HG02885 (cell line): ENCODE data around the gene RARG.

ENCODE experiments used
- ATAC-seq: cut with Tn5 transposase; IDR thresholded peaks from one replicate; pipeline ENCODE4 v1.9.1; 2021; ENCODE audit warnings: mild to moderate bottlenecking; ENCODE audit not compliant: unreplicated experiment, poor library complexity

RARG gene

GRCh38 chr12:53231921-53232645 is at the start of gene RARG:
TSS of gene RARG (minus strand) at chr12:53232209. CDS start at chr12:53227545, 4,664 bp downstream.
- no peak for ATAC-seq

DNA sequence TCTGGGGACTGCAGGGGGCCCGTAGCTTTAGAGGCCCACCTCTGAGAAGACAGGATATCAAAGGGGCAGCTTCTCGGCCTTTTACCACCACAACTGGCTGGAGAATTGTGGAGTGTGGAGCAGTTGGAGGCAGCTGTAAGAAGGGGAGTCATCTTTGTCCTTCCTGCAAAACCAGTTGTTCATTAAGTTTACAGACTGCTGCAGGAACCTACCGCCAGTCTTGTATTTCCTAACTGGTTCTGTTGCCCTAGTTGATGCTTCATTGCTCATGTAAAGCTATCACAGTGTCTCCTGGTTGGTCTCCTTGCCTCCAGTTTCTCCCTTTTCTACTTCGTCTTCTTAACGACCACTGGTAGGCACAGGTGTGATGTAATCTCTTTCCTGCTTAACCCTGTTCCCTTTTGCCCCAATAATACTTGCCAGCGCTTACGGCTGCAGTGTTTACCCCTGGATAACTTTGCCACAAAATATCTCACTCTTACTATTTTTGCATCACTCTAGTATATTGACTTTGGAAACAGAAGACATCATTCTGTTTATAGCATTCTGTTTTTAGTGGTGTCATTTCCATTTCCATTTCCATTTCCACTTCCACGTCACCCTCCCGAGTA is 48.0 kb upstream of the RARG start:
- ATAC-seq, result no peak

DNA sequence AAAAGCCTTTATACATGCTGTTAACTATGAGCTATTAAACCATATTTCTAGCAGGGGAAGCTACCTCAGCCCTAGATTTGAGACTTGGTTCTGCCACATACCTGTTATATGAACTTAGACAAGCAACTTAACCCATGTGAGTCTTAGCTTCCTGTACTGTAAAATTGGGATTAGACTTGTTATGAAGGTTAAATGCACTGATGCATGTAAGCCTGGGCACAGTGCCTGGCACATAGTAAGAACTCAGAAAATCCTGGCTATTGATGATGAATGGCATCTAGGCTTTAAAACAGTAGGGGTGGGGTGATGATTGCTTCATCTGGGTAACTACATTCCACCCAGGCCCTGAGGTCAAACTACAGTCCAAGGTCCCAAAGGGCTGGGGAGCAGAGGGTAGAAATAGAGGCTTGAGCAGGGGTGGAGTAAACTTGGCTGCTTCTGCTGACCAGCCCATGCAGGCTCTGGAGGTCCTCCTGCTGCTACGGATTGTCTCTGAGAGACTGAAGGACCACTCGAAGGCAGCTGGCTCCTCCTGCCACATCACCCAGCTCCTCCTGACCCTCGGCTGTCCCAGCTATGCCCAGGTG is 47.4 kb upstream of the RARG start:
- no peak for ATAC-seq

GRCh38 chr12:53277981-53278380 is 46.0 kb upstream of the RARG start:
- ATAC-seq, result no peak

DNA sequence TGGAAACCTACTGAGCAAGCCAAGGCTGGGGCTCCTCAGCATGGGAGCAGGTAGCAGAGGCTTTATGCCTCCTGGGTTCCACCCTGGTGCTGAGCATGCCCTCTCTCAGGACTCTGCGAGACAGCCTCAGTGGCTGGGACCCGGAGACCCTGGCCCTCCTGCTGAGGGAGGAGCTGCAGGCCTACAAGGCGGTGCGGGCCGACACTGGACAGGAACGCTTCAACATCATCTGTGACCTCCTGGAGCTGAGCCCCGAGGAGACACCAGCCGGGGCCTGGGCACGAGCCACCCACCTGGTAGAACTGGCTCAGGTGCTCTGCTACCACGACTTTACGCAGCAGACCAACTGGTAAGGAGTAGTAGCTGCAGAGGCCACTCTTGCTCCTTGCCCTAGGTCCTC is 44.5 kb upstream of the RARG start:
- ATAC-seq, result no peak

DNA sequence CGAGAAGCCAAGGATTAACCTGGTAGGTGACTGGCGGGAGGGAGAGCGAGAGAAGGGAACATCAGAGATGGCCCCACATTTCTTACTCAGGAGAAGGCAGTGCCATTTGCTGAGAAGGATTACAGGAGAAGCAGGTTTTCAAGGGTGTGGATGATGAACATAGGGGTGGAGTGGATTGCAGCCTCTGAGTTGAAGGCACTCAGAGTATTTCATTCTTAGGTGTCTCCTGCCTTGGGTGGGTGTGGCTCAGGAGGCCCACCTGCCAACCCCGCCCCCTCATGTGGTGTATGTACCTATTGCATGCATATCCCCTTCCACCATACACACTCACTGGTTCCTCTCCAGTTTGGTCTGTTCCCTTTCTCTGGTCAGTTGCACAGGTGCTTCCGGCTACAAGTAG is 42.4 kb upstream of the RARG start:
- no peak for ATAC-seq

DNA sequence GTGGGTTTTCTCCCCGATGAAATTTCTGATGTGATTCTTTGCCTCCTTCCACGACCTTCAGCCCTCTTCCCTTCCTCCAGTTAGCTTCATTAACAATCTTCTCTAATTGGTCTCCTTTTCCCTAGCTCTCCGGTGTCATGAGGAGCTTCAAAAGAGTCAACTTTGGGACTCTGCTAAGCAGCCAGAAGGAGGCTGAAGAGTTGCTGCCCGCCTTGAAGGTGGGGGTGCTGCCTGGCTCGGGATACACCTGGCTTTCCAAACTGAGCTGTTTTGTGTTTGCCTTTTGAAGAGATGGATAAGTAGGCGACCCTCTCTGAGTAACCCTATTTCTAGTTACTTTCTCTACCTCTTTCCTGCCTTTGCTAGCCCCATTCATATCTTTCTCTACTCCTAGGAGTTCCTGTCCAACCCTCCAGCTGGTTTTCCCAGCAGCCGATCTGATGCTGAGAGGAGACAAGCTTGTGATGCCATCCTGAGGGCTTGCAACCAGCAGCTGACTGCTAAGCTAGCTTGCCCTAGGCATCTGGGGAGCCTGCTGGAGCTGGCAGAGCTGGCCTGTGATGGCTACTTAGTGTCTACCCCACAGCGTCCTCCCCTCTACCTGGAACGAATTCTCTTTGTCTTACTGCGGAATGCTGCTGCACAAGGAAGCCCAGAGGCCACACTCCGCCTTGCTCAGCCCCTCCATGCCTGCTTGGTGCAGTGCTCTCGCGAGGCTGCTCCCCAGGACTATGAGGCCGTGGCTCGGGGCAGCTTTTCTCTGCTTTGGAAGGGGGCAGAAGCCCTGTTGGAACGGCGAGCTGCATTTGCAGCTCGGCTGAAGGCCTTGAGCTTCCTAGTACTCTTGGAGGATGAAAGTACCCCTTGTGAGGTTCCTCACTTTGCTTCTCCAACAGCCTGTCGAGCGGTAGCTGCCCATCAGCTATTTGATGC is 36.9 kb upstream of the RARG start:
- ATAC-seq, result peak; percentile 4

DNA sequence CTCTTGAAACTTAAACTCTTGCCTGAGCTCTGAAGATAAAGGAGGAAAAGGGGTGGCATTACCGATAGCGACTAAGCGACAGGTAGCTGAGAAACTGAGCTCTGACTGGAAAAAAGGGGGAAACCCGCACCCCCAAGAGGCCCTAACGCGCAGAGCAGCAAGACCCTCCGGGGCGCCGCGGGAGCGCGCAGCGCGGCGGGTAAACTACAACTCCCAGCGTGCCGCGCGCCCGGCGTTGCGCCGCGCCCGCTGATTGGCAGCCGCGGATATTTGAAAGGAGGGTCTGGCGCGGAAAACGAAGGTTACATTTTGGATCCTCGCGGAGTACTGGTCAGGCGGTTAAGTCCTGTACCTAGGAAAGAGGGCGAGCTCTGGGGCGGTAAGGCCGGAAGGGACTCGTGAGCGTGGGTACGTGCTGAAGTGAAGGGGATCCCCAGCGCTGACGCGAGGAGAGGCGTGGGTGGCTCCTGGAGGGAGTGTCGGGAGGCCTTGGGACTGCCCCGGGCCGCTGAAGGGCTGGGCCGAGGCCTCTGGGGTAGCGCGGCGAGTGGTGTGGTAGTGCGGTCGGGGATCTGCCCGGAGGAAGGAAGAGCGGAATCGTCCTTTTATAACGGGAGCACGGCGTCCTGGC is 36.1 kb upstream of the RARG start, which contains the start of gene ESPL1:
Gene ESPL1, plus strand, starts transcription at position 301 of the 631 bp plus-strand sequence. CDS start 468 bp downstream, outside the sequence.
- peak; percentile 84 for ATAC-seq

- peak; percentile 21 for ATAC-seq
Observed at GRCh38 chr12:53267306-53267998, 35.4 kb upstream of the RARG start.

DNA sequence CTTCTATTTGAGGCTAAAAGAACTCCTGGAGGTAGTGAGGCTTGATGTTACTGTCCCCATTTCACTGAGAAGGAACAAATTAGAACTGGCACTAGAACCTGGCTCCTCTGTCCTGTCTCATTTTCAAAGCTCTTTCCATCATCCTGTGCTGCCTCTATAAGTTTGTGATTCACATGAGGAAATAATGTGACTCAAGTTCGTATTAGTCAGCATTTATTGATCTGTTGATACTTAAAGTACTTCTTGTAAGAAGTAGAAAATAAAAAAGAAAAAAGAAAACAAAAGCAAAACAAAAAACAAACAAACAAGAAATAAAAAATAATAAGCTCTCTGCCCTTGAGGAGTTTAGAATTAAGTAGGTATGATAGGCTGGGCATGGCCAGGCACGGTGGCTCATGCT is 33.8 kb upstream of the RARG start:
- ATAC-seq, result no peak

DNA sequence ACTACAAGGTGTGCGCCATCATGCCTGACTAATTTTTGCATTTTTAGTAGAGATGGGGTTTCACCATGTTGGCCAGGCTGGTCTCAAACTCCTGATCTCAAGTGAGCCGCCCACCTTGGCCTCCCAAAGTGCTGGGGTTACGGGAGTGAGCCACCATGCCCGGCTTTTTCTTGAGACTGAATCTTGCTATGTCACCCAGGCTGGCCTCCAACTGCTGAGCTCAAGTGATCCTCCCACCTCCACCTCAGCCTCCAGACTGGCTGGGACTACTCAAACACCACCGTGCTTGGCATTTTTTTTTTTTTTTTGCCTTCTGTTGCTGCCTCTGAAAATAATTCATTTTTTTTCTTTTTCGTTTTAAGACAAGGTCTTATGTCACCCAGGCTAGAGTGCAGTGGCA is 27.9 kb upstream of the RARG start:
- no peak for ATAC-seq

DNA sequence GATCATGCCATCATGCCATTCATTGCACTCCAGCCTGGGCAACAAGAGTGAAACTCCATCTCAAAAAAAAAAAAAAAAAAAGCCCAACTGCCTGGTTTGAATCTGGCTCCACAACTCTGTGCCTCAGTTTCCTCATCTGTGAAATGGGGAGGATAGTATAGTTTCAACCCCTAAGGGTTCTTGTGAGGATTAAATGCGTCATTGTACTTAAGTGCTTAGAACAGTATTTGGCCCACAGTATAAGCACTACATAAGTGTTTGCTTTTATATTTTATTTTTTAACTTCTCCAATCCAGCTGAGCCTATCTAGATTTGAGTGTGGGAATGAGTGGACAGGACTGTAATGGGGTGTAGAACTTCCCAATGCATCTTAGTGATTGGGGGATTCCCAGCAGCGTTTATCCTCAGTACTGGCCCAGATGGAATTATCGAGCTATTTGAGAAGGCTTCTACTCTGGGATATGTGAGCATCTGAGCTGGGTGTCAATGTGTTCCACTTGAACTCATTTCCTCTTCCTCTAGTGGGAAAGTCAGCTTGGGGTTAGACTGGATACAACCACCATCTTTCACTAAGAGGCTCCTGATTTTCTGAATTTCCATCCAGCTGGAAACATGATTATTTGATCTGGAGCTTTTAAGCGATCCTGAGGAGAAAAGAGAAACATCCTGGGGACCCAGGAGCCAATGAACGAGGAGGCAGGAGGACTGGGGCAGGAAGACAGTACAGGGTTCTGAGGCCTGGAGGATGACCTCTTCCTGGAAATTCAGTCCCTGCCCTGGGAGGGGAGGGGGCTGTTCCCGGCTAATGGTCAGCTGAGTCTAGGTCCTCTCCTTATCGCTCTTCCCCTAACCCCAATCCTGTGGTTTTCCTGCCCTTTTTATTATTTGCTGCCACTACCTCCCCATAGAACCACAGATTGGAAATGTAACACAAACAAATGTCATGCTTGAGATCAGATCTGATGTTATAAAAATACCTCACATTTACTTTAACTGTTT is 26.8 kb upstream of the RARG start:
- no peak for ATAC-seq

GRCh38 chr12:53255996-53256395 is 24.0 kb upstream of the RARG start:
- no peak for ATAC-seq

DNA sequence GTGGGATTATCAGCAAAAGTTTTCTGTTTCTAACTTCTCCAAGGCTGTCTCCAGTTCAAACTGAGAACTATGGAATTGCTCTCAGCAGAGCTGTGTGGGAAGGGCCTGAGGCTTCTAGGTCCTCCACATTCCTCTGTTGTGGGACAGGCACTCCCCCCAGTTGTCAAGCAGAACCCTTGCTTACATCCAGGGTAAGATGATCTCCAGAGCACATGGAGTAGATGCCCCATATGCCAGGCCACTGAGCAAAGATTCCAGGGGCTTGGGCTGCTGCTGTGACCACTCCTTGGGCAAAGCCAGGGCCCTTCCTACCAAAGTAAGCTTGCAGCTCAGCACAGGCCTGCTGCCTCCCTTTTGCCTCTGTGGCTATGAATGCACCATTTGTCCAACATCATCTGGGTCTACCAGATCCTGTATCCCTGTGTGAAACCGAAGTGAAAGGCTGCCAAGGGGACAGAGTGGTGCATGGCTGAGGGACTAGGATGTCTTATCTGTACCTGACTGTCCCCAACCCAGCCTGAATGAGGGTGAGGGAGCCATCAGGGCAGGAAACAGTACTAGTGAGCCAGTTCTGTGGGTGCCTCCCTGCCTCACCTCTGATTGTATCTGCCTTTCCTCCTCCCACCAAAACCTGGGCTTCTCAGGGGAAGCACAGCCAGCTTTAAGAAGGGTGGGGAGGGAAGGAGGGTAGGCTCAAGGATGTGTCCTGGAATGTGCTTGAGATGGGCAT is 23.0 kb upstream of the RARG start:
- ATAC-seq, result no peak

DNA sequence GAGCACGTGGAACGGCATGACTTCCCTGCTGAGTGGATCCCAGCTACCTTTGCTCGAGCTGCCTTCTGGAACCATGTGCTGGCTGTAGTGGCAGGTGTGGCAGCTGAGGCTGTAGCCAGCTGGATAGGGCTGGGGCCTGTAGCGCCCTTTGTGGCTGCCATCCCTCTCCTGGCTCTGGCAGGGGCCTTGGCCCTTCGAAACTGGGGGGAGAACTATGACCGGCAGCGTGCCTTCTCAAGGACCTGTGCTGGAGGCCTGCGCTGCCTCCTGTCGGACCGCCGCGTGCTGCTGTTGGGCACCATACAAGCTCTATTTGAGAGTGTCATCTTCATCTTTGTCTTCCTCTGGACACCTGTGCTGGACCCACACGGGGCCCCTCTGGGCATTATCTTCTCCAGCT is 21.3 kb upstream of the RARG start:
- ATAC-seq, result no peak

GRCh38 chr12:53252349-53252916 is 20.4 kb upstream of the RARG start:
- no peak for ATAC-seq
